Retinal pigment epithelial cell (primary cell): ENCODE measurements around the gene MMAA.

Experiments
- DNase-seq: peaks from one replicate; pipeline ENCODE4 v3.0.0-alpha.2; 2010; ENCODE audit warnings: low read depth
- H3K4me3 ChIP-seq: 2 replicates; pipeline ENCODE4 v1.5.1; 2011; ENCODE audit warnings: mild to moderate bottlenecking, low read length, control low read depth, moderate library complexity
- CTCF ChIP-seq: conservative IDR thresholded peaks from 2 replicates; pipeline ENCODE4 v1.5.1; 2011; ENCODE audit warnings: low read depth, low read length, control low read depth, inconsistent platforms

The MMAA gene

GRCh38 chr4:145602129-145602760, 16.9 kb upstream of the MMAA start:
- no peak for DNase-seq
- TF ChIP-seq CTCF = no peak
- no peak overlapping the region for H3K4me3 ChIP-seq

GRCh38 chr4:145605941-145606340, 13.2 kb upstream of the MMAA start:
- no peak for TF ChIP-seq CTCF
- no peak for DNase-seq
- no peak overlapping the region for H3K4me3 ChIP-seq

GRCh38 chr4:145609481-145610427, 9.4 kb upstream of the MMAA start:
- TF ChIP-seq CTCF = peak; percentile 79
- DNase-seq = no peak
- H3K4me3 ChIP-seq = no peak overlapping the region

- DNase-seq = no peak
- no peak overlapping the region for H3K4me3 ChIP-seq
- no peak for TF ChIP-seq CTCF
These were observed 5.5 kb upstream of the MMAA start for GRCh38 chr4:145613566-145614232.

- DNase-seq = no peak
- H3K4me3 ChIP-seq = no peak overlapping the region
- TF ChIP-seq CTCF = no peak
These were observed 5.0 kb upstream of the MMAA start for GRCh38 chr4:145614233-145614610.

GRCh38 chr4:145618210-145618931, 814 bp upstream of the MMAA start:
- no peak for DNase-seq
- no peak for TF ChIP-seq CTCF
- H3K4me3 ChIP-seq = peak overlapping the region; percentile 86
